GM12864 (cell line): Measurements from ENCODE around the gene PRKCQ.
A peak's percentile ranks its signal among the peaks of the same experiment; 100 is the strongest.

ENCODE experiments used
- DNase-seq: peaks from one replicate; pipeline ENCODE4 v3.0.0-alpha.2; 2011; ENCODE audit warnings: low read depth
- H3K4me3 ChIP-seq: 2 replicates; pipeline ENCODE4 v1.5.1; 2011; ENCODE audit warnings: mild to moderate bottlenecking, low read depth, low read length, control low read depth
- CTCF ChIP-seq: IDR thresholded peaks from 2 replicates; pipeline ENCODE4 v1.5.1; 2011; ENCODE audit warnings: low read depth, mild to moderate bottlenecking, moderate library complexity, low read length, control low read depth, inconsistent platforms; ENCODE audit errors: missing control alignments

PRKCQ gene

GRCh38 chr10:6418167-6418566 is 161.9 kb downstream of the PRKCQ start:
- TF ChIP-seq CTCF, result no peak
- H3K4me3 ChIP-seq, result no peak overlapping the region
- DNase-seq, result no peak

- DNase-seq, result peak; percentile 8
- H3K4me3 ChIP-seq, result no peak overlapping the region
- peak; percentile 62 for TF ChIP-seq CTCF
Measured at GRCh38 chr10:6416892-6417512, 163.1 kb downstream of the PRKCQ start.

- DNase-seq, result no peak
- H3K4me3 ChIP-seq, result no peak overlapping the region
- TF ChIP-seq CTCF, result no peak
Measured at GRCh38 chr10:6411436-6411835, 168.6 kb downstream of the PRKCQ start.

- DNase-seq, result no peak
- TF ChIP-seq CTCF, result no peak
- no peak overlapping the region for H3K4me3 ChIP-seq
Measured at GRCh38 chr10:6410830-6411229, 169.2 kb downstream of the PRKCQ start.

- DNase-seq, result no peak
- TF ChIP-seq CTCF, result no peak
- no peak overlapping the region for H3K4me3 ChIP-seq
Measured at GRCh38 chr10:6409971-6410643, 170.0 kb downstream of the PRKCQ start.

- peak; percentile 18 for TF ChIP-seq CTCF
- no peak for DNase-seq
- H3K4me3 ChIP-seq, result no peak overlapping the region
Measured at GRCh38 chr10:6408799-6409198, 171.3 kb downstream of the PRKCQ start.
